ENCODE measurements around the gene TEX28.
"Not testable (repeated sequence)": the region's sequence is repeated elsewhere in the genome, so short reads cannot be mapped to it uniquely, and the experiment has no call there.

TEX28 gene

DNA sequence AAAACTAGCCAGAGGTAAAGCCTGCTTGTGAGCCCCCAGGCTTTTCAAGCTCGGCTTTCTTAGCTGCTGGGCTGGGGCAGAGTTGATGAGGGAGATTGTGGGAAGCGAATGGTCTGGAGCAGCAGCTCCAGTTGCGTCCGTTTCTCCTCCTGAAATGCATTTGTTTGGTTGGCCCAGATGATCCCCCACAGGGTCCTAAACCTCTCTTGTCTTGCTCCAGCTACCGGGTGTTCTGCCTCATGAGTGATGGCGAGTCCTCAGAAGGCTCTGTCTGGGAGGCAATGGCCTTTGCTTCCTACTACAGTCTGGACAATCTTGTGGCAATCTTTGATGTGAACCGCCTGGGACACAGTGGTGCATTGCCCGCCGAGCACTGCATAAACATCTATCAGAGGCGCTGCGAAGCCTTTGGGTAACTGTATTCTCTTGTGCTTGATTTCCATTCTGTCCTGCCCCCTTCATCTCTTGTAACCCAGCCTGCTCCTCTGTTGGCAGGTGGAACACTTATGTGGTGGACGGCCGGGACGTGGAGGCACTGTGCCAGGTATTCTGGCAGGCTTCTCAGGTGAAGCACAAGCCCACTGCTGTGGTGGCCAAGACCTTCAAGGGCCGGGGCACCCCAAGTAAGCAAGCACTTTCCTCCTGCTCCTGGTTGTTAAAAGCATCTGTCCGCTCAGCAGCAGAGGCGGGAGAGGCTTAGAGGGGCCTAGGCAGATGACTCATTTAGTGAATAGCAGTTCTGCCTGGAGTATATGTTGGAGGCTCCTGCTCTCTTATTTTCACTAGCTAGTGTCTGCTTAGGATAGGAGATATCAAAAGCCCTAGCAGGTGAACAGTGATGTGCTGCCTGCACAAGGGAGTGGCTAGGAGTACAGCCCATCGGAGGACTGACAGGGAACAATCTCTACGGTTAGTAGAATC lies 16.0 kb upstream of the TEX28 start:
- DNase-seq, result no peak

DNA sequence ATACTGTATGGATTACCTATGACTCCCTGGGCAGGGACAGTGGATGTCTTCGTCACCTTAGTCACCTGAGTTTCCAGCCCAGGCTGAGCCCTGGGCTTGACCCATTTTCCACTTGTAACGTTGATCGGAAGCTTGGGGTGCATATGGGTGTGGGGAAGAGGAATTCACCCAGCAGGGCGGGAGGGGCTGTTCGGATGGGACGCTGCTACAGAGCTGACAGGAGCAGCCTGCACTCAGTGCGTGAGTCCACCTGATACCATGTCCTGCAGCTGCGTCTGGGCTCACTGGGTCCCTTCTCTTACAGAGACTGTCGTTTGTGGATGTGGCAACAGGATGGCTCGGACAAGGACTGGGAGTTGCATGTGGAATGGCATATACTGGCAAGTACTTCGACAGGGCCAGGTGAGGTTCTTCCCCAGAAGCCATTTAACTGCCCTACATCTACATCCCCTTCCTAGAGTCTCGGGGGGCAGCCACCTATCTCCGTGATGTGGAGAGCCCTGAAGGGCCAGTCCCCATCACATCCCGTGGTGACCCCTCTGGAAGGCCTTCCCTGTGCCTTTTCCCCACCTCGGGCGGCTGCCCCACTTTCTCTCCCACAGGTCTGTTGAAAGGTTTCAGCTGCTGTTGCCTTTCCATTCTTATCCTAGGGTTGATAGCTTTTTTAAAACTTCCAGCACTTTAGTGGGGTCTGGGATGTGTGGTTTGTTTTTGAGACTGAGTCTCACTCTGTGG lies 14.3 kb upstream of the TEX28 start:
- DNase-seq, result no peak

DNA sequence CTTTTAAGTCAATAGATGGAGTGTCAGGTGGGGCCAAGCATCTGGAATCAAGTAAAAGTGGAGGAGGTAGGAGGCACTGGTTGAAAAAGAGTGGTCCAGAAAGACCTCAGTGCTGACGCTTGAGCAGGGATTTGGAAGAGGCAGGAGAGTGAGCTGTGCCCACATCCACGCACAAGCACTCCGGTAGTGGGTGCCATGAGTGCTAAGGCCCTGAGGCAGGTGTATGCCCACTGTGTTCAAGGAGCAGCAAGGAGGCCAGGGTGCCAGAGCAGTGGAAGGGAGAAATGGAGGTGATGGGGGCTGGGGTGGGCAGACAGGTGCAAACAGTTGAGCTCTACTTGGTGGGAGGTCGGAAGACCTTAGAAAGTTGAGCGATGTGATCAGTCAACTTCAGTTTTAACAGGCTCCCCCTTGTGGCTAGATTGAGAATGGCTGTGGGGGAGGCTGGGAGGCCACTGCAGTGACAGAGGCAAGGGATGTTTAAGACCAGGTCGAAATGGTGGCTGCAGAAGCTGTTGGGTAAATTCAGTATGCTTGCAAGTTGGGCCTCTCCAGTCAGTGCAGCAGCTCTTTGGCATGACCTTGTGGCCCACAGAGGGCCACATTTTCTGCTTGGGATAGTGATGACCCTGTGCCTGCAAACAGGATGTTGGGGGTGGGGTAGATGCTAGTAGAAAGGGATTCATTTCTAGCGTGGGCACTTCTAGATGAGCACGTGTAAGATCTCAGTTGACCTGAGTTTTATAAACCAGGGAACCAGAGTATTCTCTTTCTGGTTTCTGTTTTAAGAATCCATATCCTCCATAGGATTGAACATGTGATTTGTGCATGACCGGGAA lies 13.4 kb upstream of the TEX28 start:
- DNase-seq, result peak; percentile 74

DNA sequence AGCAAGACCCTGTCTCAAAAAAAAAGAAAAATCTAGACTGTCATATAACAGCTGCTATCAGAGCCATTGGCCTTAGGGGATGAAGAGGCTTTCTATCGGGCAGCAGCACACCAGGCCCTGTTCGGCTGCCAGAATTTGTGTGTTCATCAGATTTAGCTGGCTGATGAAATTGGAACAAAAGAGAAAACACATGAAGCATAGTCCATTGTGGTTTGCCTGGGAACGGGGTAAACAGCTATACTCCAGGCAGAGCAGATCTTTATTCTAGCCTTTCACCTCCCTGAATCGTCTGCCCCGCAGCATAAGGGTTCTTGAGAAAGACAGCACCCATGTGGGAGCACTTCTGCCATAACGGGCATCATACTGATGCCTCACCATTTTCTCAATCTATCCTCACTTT lies 12.3 kb upstream of the TEX28 start:
- no peak for DNase-seq

DNA sequence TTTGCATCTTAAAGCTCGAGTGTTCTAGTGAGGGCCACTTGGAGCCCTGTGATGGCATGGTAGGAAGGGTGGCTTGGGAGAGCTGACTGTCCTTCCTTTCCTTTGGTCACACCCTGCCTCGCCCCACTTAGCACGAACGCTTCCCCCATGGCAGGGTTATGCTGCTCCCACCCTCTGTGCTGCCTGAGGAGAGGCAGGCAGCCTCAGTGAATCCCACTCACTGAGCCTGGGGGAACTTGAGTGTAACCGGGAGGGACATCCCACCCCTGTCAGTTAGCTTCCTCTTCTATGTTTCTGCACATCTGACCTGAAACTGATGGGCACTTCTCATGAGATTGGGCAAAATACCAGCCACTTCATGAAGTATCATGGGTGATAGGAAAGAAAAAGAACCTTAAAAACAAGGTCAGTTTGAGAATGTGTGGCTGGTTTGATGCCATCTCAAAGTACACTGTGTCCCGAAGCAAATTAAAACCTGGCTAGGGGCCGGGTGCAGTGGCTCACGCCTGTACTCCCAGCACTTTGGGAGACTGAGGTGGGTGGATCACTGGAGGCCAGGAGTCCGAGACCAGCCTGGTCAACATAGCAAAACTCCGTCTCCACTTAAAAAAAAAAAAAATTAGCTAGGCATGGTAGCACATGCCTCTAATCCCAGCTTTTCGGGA lies 10.7 kb upstream of the TEX28 start:
- no peak for DNase-seq

DNA sequence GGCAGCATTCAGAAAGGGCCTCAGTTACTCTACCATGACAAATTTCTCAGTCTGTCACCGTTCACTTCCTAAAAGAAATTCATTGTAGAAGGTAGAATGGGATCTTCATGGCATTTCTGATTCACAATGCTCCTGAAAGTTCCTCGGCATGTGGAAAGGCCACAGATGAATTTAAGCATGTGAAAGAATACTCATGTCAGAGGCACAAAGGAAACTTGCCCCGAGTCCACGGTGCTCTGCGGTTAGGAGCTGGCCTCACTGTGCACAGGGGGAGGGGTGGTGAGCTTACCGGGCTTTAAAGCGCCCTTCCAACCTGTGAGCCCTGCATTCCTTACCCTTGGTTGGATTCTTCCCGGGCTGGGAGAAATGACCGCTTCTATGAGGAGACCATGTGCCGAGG lies 9.9 kb upstream of the TEX28 start:
- DNase-seq, result no peak

DNA sequence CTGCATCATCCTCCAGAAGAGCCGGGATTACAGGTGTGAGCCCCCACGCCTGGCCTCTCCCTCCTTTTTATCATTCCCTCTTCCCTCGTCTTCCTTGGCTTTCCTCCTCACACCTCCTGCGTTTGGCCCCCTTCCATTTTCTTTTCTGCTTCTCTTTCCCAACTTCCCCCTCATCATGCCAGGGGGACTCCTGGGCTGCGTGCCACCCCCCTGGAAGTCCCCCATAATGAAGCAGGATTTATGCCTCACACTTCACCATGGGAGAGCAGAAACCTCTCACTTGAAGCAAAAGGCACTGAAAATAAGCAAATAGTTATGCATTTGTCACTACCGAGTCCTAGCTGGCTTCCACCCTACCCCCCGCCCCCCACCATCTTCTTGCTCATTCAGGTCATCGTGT lies 8.6 kb upstream of the TEX28 start:
- no peak for DNase-seq

DNA sequence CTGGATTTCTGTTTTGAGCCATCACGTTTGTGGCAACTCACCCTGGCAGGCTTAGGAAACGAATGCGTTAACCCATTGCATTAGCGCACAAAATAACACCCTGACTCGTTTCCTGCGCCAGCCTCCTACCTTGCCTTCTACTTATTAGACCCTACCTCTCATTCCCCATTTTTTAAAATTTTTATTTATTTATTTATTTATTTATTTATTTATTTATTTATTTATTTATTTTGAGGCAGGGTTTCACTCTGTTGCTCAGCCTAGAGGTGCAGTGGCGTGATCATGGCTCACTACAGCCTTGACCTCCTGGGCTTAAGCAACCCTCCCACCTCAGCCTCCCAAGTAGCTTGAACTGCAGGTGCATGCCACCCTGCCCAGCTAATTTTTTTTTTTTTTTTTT lies 8.1 kb upstream of the TEX28 start:
- not testable (repeated sequence) for DNase-seq

DNA sequence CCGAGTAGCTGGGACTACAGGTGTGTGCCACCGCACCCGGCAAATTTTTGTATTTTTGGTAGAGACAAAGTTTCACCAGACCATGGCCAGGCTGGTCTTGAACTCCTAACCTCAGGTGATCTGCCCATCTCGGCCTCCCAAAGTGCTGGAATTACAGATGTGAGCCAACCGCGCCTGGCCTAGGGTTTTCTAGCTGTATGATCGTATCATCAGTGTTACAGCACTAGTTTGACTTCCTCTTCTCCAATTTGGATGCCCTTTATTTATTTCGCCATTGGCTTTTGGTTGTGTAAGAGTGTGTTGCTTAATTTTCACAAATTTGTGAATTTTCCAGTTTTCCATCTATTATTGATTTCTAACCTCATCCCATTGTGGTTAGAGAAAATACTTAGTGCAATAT lies 5.9 kb upstream of the TEX28 start:
- no peak for DNase-seq

DNA sequence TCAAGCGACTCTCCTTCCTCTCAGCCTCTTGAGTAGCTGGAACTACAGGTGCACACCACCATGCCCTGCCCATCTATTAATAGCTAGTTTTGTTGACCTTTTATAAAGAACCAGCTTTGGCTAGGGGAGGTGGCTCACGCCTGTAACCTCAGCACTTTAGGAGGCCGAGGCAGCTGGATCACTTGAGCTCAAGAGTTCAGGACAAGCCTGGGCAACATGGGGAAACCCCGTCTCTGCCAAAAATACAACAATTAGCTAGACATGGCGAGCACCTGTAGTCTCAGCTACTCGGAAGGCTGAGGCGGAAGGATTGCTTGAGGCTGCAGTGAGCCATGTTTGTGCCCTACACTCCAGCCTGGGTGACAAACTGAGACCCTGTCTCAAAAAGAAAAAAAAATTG lies 3.4 kb upstream of the TEX28 start:
- no peak for DNase-seq

DNA sequence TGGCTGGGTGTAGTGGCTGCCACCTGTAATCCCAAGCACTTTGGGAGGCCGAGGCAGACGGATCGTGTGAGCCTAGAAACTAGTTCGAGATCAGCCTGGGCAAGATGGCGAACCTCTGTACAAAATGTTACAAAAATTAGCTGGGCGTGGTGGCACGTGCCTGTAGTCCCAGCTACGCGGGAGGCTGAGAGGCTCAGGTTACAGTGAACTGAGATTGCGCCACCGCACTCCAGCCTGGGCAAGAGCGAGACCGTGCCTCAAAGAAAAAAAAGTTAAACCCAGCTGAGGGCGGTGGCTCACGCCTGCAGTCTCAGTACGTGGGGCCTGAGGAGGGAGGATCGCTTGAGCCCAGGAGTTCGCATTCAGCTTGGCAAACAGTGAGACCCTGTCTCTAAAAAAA lies 1.8 kb upstream of the TEX28 start:
- no peak for DNase-seq

DNA sequence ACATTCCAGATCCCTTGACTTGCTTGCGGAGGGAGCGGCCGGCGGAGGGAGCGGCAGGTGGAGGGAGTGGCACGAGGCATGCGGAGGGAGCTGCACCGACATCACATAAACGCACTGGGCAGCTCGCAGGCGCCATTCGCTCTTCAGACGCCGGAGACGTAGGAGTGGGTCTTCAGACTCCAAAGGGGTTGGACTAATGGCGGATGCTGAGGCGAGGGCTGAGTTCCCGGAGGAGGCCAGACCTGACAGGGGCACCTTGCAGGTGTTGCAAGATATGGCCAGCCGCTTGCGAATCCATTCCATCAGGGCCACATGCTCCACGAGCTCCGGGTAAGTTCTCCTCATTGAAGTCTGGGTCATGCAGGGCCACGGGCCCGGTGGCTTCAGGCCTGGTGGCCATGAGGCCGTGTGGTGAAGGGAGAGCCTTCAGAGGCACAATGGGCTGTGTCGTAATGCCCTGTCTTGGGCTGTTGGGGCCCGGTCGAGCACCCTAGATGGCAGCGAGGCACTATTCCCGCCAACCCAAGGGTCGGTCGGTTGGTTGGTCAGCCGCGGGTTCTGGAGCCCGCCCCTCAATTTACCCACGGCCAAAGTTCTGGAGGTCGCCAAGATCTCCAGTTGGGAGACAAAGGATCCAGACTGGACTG lies 863 bp upstream of the TEX28 start, which contains the start of gene TKTL1:
TKTL1 (plus strand) TSS at position 132 of the 647 bp plus-strand sequence; CDS start at position 197, 65 bp downstream.
- no peak for DNase-seq

DNA sequence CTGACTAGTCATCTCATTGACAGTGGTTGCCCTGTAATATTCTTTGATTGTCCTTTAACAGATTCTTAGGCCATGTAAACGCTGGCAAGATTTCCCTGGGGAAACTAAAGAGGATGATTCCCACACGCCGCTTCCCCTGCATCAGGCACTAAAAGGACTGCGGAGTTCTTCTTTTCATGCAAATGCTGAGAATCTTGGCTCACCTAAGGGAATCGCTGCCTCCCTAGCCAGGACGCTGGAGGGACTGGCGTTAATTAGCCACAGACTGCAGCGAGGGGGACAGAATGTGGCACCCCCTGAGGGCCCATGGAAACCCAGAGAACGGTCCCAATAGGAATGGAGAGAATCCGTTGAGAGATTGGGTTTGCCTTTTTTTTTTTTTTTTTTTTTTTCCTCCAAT lies 8.5 kb downstream of the TEX28 start:
- not testable (repeated sequence) for DNase-seq

DNA sequence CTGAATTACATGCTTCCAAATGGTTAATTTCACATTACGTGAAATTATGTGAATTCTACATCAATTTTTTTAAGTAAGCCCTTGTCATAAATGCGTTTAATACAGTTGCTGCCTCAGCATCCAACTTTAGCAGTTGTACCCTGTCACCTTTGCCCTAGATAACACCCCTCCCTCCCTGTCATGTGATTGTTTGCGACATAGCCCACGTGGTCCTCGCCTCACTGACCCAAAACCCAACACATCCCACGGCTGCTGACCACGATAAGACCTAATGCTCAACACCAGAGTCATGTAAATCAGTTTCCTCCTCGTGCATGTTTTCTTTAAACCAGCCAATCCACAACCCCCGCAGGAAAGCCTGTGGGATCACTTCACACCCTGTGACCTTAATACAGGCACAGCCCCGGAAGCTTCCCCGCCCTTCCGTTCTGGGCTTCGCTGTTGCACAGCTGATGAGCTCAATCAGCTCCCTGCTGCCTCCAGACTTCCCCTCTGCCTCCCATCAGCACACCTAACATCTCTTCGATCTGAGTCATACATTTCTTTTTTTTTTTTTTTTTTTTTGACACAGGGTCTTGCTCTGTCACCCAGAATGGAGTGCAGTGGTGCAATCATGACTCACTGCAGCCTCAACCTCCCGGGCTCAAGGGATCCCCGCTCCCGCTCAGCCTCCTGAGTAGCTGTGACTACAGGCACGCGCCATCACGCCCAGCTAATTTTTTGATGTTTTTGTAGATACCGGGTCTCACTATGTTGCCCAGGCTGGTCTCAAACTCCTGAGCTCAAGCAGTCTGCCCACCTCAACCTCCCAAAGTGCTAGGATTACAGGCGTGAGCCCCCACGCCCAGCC lies 10.2 kb downstream of the TEX28 start:
- DNase-seq, result not testable (repeated sequence)

DNA sequence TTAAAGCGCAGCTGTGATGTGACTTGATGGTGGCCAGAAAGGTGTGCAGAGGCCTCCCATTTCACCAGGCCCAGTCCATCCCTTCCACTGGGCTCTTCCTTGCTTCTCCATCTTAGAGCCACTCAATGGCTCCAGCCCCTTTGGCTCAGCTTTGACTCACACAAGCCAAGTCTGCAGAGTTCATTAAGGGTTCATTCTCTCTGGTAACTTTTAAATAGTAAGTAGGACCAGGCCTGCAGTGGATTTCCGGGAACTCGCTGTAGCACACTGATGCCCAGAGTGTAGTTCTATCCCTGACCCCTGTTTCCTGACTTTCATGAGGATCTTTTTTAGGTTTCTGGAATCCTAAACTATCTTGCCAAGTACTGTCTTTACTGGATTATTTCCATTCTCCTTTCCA lies 25.7 kb downstream of the TEX28 start:
- not testable (repeated sequence) for DNase-seq

DNA sequence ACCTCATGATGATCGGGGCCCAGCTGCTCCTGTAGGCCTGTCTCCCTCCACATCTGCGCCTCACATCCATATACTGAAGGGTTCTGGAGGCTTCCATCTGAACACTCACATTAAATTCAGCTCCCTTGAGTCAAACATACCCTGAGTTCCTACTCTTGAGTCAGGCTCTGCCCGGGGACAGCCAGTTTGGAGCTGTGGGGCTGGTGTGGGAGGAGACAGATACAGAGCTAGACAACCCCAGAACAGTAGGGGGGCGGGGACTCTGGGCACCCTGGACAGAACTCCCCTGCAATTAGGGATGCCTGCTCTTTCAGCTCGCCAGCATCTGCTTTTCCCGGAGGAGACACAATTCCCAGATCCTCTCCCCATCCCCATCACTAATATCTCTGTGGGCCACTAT lies 31.9 kb downstream of the TEX28 start:
- not testable (repeated sequence) for DNase-seq

DNA sequence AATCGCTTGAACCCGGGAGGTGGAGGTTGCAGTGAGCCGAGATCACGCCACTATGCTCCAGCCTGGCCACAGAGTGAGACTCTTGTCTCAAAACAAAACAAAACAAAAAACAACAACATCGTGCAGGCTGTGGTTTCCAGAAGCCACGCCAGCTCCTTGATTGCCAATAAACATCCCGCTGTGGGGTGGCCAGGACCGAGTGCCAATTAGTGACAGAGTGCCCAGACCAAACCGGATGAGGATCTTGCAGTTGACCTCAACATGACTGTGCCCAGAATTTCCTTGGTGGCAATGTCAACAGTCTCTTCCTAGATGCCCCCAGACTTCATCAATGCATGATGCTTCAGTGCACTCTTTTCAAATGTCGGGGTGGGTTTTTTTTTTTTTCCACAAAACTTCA lies 36.2 kb downstream of the TEX28 start:
- DNase-seq, result not testable (repeated sequence)

DNA sequence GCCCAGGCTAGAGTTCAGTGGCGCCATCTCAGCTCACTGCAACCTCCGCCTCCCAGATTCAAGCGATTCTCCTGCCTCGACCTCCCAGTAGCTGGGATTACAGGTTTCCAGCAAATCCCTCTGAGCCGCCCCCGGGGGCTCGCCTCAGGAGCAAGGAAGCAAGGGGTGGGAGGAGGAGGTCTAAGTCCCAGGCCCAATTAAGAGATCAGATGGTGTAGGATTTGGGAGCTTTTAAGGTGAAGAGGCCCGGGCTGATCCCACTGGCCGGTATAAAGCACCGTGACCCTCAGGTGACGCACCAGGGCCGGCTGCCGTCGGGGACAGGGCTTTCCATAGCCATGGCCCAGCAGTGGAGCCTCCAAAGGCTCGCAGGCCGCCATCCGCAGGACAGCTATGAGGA lies 37.6 kb downstream of the TEX28 start, which contains the start of gene OPN1MW3:
OPN1MW3 (plus strand) TSS at position 301 of the 400 bp plus-strand sequence; CDS start at position 339, 38 bp downstream.
- not testable (repeated sequence) for DNase-seq

DNA sequence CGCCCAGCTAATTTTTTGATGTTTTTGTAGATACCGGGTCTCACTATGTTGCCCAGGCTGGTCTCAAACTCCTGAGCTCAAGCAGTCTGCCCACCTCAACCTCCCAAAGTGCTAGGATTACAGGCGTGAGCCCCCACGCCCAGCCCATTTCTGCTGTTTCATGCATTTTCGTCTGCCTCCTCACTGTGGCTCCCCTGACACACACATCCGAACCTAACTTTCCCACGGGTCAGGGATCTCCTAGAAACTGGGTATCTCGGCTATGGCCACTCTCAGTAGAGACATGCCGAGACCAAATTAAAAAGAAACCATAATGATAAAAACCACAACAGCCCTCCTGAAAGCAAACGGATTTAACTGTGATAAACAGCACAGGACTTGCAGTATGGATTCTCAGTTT lies 46.8 kb downstream of the TEX28 start:
- DNase-seq, result not testable (repeated sequence)

DNA sequence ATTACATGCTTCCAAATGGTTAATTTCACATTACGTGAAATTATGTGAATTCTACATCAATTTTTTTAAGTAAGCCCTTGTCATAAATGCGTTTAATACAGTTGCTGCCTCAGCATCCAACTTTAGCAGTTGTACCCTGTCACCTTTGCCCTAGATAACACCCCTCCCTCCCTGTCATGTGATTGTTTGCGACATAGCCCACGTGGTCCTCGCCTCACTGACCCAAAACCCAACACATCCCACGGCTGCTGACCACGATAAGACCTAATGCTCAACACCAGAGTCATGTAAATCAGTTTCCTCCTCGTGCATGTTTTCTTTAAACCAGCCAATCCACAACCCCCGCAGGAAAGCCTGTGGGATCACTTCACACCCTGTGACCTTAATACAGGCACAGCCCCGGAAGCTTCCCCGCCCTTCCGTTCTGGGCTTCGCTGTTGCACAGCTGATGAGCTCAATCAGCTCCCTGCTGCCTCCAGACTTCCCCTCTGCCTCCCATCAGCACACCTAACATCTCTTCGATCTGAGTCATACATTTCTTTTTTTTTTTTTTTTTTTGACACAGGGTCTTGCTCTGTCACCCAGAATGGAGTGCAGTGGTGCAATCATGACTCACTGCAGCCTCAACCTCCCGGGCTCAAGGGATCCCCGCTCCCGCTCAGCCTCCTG lies 47.4 kb downstream of the TEX28 start:
- DNase-seq, result not testable (repeated sequence)
